Bronchial epithelial cell (primary cell): ENCODE measurements around the gene HHIPL1. TPM values are rescaled to one million over a fixed set of nuclear protein-coding genes. Genes with fewer than 3 reads are reported as not detected.

ENCODE experiments used
- DNase-seq: peaks from one replicate; pipeline ENCODE4 v3.0.0-alpha.2; 2010; ENCODE audit warnings: low read depth
- FAIRE-seq: peaks from 2 replicates; lab custom pipeline; 2011; peaks lifted over from hg19 to GRCh38; lab: Jason Lieb, UNC
- H3K27me3 ChIP-seq: 2 replicates; pipeline ENCODE4 v1.5.1; 2011; ENCODE audit warnings: low read length; ENCODE audit not compliant: control insufficient read depth, insufficient read depth
- H3K36me3 ChIP-seq: 2 replicates; pipeline ENCODE4 v1.5.1; 2011; ENCODE audit warnings: low read length; ENCODE audit not compliant: control insufficient read depth, insufficient read depth
- H3K4me3 ChIP-seq: 2 replicates; pipeline ENCODE4 v1.5.1; 2011; ENCODE audit warnings: mild to moderate bottlenecking, low read depth, low read length, control low read depth
- CTCF ChIP-seq: IDR thresholded peaks from 2 replicates; pipeline ENCODE4 v1.5.1; 2011; ENCODE audit warnings: mild to moderate bottlenecking, moderate library complexity, low read length, control low read depth, inconsistent platforms; ENCODE audit not compliant: insufficient read depth, severe bottlenecking
- total RNA-seq: library from RNA; depleted of rRNA; stranded (reverse); fragments of >200 nt; gene quantifications from 2 replicates; pipeline ENCODE4 v1.2.1, GENCODE V29; 2014

Gene HHIPL1
- total RNA-seq, 1 donor from 2014 or later: 0.53 TPM

DNA sequence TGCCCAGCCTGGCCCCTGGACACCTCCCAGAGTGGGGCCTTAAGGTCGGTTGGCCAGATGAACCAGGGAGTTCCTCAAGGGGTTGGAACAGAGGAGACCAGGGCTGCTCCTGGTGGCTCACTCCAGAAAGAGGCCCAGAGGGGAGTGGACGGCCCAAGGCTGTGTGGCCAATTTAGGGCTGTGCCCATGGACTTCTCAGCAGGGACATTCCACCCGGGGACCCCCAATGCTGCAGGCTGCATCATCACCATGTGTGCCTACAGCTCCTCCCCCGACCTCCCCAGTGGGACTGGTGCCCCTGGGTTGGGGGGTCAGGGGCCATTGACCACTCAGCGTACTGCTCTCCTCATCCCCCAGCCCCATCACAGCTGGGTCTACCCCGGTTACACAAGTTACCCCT lies 21.6 kb downstream of the HHIPL1 start:
- H3K27me3 ChIP-seq: no peaks in the 10 kb centered on the region
- FAIRE-seq (no peak), DNase-seq (no peak)
- no peaks in the 10 kb centered on the region for H3K36me3 ChIP-seq
- no peak overlapping the region for H3K4me3 ChIP-seq
- TF ChIP-seq CTCF: no peak

- Histone ChIP-seq H3K27me3 (no peaks in the 10 kb centered on the region), H3K36me3 (no peaks in the 10 kb centered on the region), H3K4me3 (no peak overlapping the region)
- DNase-seq: no peak
- TF ChIP-seq CTCF: no peak
- FAIRE-seq: no peak
These were observed 22.1 kb downstream of the HHIPL1 start for GRCh38 chr14:99667045-99667444.

- DNase-seq: no peak
These were observed 22.9 kb downstream of the HHIPL1 start for GRCh38 chr14:99667821-99668220.

GRCh38 chr14:99668307-99669295 lies 23.7 kb downstream of the HHIPL1 start:
- Histone ChIP-seq H3K27me3 (no peaks in the 10 kb centered on the region), H3K4me3 (no peak overlapping the region), H3K36me3 (no peaks in the 10 kb centered on the region)
- no peak for DNase-seq
- no peak for TF ChIP-seq CTCF
- FAIRE-seq: no peak

More at GRCh38 chr14:99667821-99668220, 22.9 kb downstream of the HHIPL1 start:
- TF ChIP-seq CTCF: no peak
- no peak overlapping the region for H3K4me3 ChIP-seq
- no peak for FAIRE-seq
- no peaks in the 10 kb centered on the region for H3K36me3 ChIP-seq
- no peaks in the 10 kb centered on the region for H3K27me3 ChIP-seq

DNA sequence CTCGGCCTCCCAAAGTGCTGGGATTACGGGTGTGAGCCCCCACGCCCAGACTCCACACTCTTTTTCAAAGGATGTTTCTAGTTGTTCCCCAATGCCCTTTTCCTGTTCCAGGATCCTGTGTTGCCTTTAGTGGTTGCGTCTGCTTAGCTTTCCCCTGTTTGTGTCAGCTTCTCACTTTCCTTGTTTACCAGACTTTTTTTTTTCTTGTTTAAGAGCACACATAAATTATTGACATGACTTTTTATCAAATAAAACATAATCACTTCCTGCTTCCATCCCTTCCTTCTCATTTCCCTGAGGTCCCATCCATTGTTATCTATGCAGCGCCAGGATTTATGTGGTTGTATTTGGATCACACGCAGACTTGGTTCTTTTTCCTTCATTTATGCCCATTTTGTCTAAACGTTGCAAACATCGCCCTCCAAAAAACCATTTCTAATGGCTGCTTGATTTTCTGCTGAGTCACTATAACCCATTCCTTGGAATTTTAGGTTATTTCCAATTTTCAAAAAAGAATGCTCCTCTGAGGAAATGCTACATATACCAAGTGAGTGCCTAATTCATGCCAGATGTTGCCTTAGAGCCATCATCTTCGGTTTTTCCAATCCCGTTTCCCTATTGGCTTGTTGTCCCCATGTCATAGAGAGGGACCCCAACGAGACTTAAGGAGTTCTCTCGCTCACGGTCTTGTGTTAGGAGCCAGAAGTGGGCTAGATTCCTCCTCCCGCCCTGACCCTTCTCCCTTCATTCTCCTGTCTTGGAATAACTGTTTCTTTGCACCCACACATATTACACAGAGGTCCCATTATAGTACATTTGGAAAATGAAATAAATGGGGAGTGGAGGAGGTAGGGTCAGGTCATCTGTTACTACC lies 25.7 kb downstream of the HHIPL1 start:
- H3K4me3 ChIP-seq: no peak overlapping the region
- TF ChIP-seq CTCF: no peak
- H3K36me3 ChIP-seq: no peaks in the 10 kb centered on the region
- FAIRE-seq (no peak), DNase-seq (no peak)
- H3K27me3 ChIP-seq: no peaks in the 10 kb centered on the region
